ENCODE results near the gene SETD5.

SETD5 gene

GRCh38 chr3:9430733-9431132 lies 33.3 kb downstream of the SETD5 start:
- no peak overlapping the region for H3K4me3 ChIP-seq (ENCODE audit: low read depth in 1 of 2, low read length in 2 of 2)
- peaks cover 61 to 82% of the 10 kb centered on the region in 2 donors for H3K36me3 ChIP-seq (ENCODE audit: control insufficient read depth in 1 of 2, insufficient read depth in 2 of 2, low read length in 2 of 2)
- no peak overlapping the region for H3K9ac ChIP-seq (ENCODE audit: low read depth in 1 of 2, low read length in 2 of 2)
- H3K9me3 ChIP-seq (ENCODE audit: control insufficient read depth in 1 of 2, low read length in 2 of 2), result no peaks in the 10 kb centered on the region
- H3K4me1 ChIP-seq (ENCODE audit: control insufficient read depth in 1 of 2, insufficient read depth in 2 of 2, low read length in 2 of 2), result no peaks in the 10 kb centered on the region
- no peaks in the 10 kb centered on the region for H3K27me3 ChIP-seq (ENCODE audit: control insufficient read depth in 1 of 2, insufficient read depth in 2 of 2, low read length in 2 of 2)
- H3K27ac ChIP-seq (ENCODE audit: low read depth, low read length), result no peak overlapping the region

- no peak overlapping the region for H3K4me3 ChIP-seq (ENCODE audit: low read depth in 1 of 2, low read length in 2 of 2)
- no peaks in the 10 kb centered on the region for H3K4me1 ChIP-seq (ENCODE audit: control insufficient read depth in 1 of 2, insufficient read depth in 2 of 2, low read length in 2 of 2)
- H3K36me3 ChIP-seq (ENCODE audit: control insufficient read depth in 1 of 2, insufficient read depth in 2 of 2, low read length in 2 of 2), result peaks cover 66 to 92% of the 10 kb centered on the region in 2 donors
- H3K27me3 ChIP-seq (ENCODE audit: control insufficient read depth in 1 of 2, insufficient read depth in 2 of 2, low read length in 2 of 2), result no peaks in the 10 kb centered on the region
- H3K9ac ChIP-seq (ENCODE audit: low read depth in 1 of 2, low read length in 2 of 2), result no peak overlapping the region
- H3K27ac ChIP-seq (ENCODE audit: low read depth, low read length), result no peak overlapping the region
- H3K9me3 ChIP-seq (ENCODE audit: control insufficient read depth in 1 of 2, low read length in 2 of 2), result no peaks in the 10 kb centered on the region
Observed at GRCh38 chr3:9433627-9434521, 36.5 kb downstream of the SETD5 start.

GRCh38 chr3:9435316-9435715 lies 37.9 kb downstream of the SETD5 start:
- Histone ChIP-seq H3K9me3 (ENCODE audit: control insufficient read depth in 1 of 2, low read length in 2 of 2) (no peaks in the 10 kb centered on the region), H3K4me1 (ENCODE audit: control insufficient read depth in 1 of 2, insufficient read depth in 2 of 2, low read length in 2 of 2) (no peaks in the 10 kb centered on the region), H3K27ac (ENCODE audit: low read depth, low read length) (no peak overlapping the region), H3K9ac (ENCODE audit: low read depth in 1 of 2, low read length in 2 of 2) (no peak overlapping the region), H3K27me3 (ENCODE audit: control insufficient read depth in 1 of 2, insufficient read depth in 2 of 2, low read length in 2 of 2) (no peaks in the 10 kb centered on the region), H3K36me3 (ENCODE audit: control insufficient read depth in 1 of 2, insufficient read depth in 2 of 2, low read length in 2 of 2) (peaks cover 59 to 92% of the 10 kb centered on the region in 2 donors), H3K4me3 (ENCODE audit: low read depth in 1 of 2, low read length in 2 of 2) (no peak overlapping the region)

DNA sequence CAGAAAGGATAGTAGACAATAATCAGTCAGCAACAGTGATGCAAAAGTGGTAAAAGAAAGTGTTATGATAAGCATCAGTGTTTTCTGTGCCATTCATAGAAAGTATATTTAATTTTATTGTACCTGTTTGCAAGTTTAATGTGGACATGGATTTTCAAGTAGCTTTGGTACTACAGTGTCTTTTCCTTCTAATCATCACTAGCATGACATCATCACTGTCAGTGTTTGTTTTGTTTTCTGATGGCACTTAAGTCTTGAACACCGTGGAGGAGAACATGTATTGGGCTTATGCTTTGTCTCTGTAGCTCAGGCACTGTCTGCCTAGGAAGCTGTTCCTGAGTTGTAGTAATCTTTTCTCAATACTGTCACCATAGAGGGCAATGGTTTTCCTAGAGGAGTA lies 41.9 kb downstream of the SETD5 start:
- no peak overlapping the region for H3K27ac ChIP-seq (ENCODE audit: low read depth, low read length)

GRCh38 chr3:9441501-9442221 lies 44.2 kb downstream of the SETD5 start:
- H3K4me1 ChIP-seq (ENCODE audit: control insufficient read depth in 1 of 2, insufficient read depth in 2 of 2, low read length in 2 of 2), result no peaks in the 10 kb centered on the region
- no peak overlapping the region for H3K9ac ChIP-seq (ENCODE audit: low read depth in 1 of 2, low read length in 2 of 2)
- no peaks in the 10 kb centered on the region for H3K9me3 ChIP-seq (ENCODE audit: control insufficient read depth in 1 of 2, low read length in 2 of 2)
- H3K36me3 ChIP-seq (ENCODE audit: control insufficient read depth in 1 of 2, insufficient read depth in 2 of 2, low read length in 2 of 2), result peaks cover 45 to 91% of the 10 kb centered on the region in 2 donors
- H3K27ac ChIP-seq (ENCODE audit: low read depth, low read length), result no peak overlapping the region
- H3K27me3 ChIP-seq (ENCODE audit: control insufficient read depth in 1 of 2, insufficient read depth in 2 of 2, low read length in 2 of 2), result no peaks in the 10 kb centered on the region
- H3K4me3 ChIP-seq (ENCODE audit: low read depth in 1 of 2, low read length in 2 of 2), result no peak overlapping the region

More for the DNA sequence above, 41.9 kb downstream of the SETD5 start:
- Histone ChIP-seq H3K4me3 (ENCODE audit: low read depth in 1 of 2, low read length in 2 of 2) (no peak overlapping the region), H3K36me3 (ENCODE audit: control insufficient read depth in 1 of 2, insufficient read depth in 2 of 2, low read length in 2 of 2) (peaks cover 59 to 94% of the 10 kb centered on the region in 2 donors), H3K4me1 (ENCODE audit: control insufficient read depth in 1 of 2, insufficient read depth in 2 of 2, low read length in 2 of 2) (no peaks in the 10 kb centered on the region), H3K9ac (ENCODE audit: low read depth in 1 of 2, low read length in 2 of 2) (no peak overlapping the region), H3K9me3 (ENCODE audit: control insufficient read depth in 1 of 2, low read length in 2 of 2) (no peaks in the 10 kb centered on the region), H3K27me3 (ENCODE audit: control insufficient read depth in 1 of 2, insufficient read depth in 2 of 2, low read length in 2 of 2) (no peaks in the 10 kb centered on the region)

- Histone ChIP-seq H3K4me3 (ENCODE audit: low read depth in 1 of 2, low read length in 2 of 2) (no peak overlapping the region), H3K27ac (ENCODE audit: low read depth, low read length) (no peak overlapping the region), H3K9me3 (ENCODE audit: control insufficient read depth in 1 of 2, low read length in 2 of 2) (no peaks in the 10 kb centered on the region), H3K4me1 (ENCODE audit: control insufficient read depth in 1 of 2, insufficient read depth in 2 of 2, low read length in 2 of 2) (peaks cover 5 to 6% of the 10 kb centered on the region in 2 donors), H3K36me3 (ENCODE audit: control insufficient read depth in 1 of 2, insufficient read depth in 2 of 2, low read length in 2 of 2) (peaks cover 63 to 86% of the 10 kb centered on the region in 2 donors), H3K27me3 (ENCODE audit: control insufficient read depth in 1 of 2, insufficient read depth in 2 of 2, low read length in 2 of 2) (no peaks in the 10 kb centered on the region), H3K9ac (ENCODE audit: low read depth in 1 of 2, low read length in 2 of 2) (no peak overlapping the region)
Observed at GRCh38 chr3:9448071-9448470, 50.7 kb downstream of the SETD5 start.

DNA sequence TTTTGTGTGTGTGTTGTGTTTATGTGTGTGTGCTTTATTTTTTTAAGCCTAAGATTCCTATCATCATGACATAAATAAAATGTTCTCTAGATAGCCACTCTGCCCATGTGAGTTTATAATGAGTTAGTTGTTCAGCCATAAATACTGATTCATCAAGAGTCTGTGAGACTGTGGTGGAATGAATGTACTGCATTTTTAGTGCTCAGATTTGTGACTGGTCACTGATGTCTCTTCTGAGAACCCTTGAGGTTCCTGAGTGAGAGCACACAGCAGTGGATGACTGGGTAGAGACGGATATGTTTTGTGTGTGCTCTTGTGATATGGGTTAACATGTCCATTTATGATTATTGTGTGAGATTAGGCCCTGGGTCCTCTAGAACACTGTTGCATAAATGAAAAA lies 51.2 kb downstream of the SETD5 start:
- H3K36me3 ChIP-seq (ENCODE audit: control insufficient read depth in 1 of 2, insufficient read depth in 2 of 2, low read length in 2 of 2), result peaks cover 63 to 83% of the 10 kb centered on the region in 2 donors
- no peak overlapping the region for H3K9ac ChIP-seq (ENCODE audit: low read depth in 1 of 2, low read length in 2 of 2)
- no peaks in the 10 kb centered on the region for H3K9me3 ChIP-seq (ENCODE audit: control insufficient read depth in 1 of 2, low read length in 2 of 2)
- H3K4me3 ChIP-seq (ENCODE audit: low read depth in 1 of 2, low read length in 2 of 2), result no peak overlapping the region
- H3K27ac ChIP-seq (ENCODE audit: low read depth, low read length), result no peak overlapping the region
- H3K27me3 ChIP-seq (ENCODE audit: control insufficient read depth in 1 of 2, insufficient read depth in 2 of 2, low read length in 2 of 2), result no peaks in the 10 kb centered on the region
- H3K4me1 ChIP-seq (ENCODE audit: control insufficient read depth in 1 of 2, insufficient read depth in 2 of 2, low read length in 2 of 2), result peaks cover 5 to 6% of the 10 kb centered on the region in 2 donors

DNA sequence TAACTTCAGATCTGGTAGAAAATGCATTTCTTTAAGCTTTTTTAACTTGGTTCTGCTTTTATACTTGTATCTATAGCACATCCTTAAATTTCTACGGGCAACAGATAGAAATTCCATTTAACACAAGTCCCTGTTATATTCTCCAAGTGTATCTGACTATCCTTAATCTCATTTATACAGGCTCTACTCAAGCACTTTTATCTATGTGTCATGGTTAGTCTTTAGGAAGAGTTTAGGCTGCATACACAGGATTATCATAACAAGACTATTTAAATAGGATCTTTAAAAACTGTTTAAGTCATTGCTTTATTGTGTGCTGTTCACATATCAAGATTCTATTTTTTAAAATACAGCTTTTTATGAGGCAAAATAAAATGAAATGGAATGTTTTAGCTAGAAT lies 52.7 kb downstream of the SETD5 start:
- Histone ChIP-seq H3K27me3 (ENCODE audit: control insufficient read depth in 1 of 2, insufficient read depth in 2 of 2, low read length in 2 of 2) (no peaks in the 10 kb centered on the region), H3K4me1 (ENCODE audit: control insufficient read depth in 1 of 2, insufficient read depth in 2 of 2, low read length in 2 of 2) (peaks cover 5 to 6% of the 10 kb centered on the region in 2 donors), H3K27ac (ENCODE audit: low read depth, low read length) (no peak overlapping the region), H3K36me3 (ENCODE audit: control insufficient read depth in 1 of 2, insufficient read depth in 2 of 2, low read length in 2 of 2) (peaks cover 61 to 75% of the 10 kb centered on the region in 2 donors), H3K9ac (ENCODE audit: low read depth in 1 of 2, low read length in 2 of 2) (no peak overlapping the region), H3K4me3 (ENCODE audit: low read depth in 1 of 2, low read length in 2 of 2) (no peak overlapping the region), H3K9me3 (ENCODE audit: control insufficient read depth in 1 of 2, low read length in 2 of 2) (no peaks in the 10 kb centered on the region)

- no peak overlapping the region for H3K27ac ChIP-seq (ENCODE audit: low read depth, low read length)
- H3K4me3 ChIP-seq (ENCODE audit: low read depth in 1 of 2, low read length in 2 of 2), result no peak overlapping the region
- no peak overlapping the region for H3K9ac ChIP-seq (ENCODE audit: low read depth in 1 of 2, low read length in 2 of 2)
- peaks cover 5 to 6% of the 10 kb centered on the region in 2 donors for H3K4me1 ChIP-seq (ENCODE audit: control insufficient read depth in 1 of 2, insufficient read depth in 2 of 2, low read length in 2 of 2)
- no peaks in the 10 kb centered on the region for H3K27me3 ChIP-seq (ENCODE audit: control insufficient read depth in 1 of 2, insufficient read depth in 2 of 2, low read length in 2 of 2)
- no peaks in the 10 kb centered on the region for H3K9me3 ChIP-seq (ENCODE audit: control insufficient read depth in 1 of 2, low read length in 2 of 2)
- peaks cover 61 to 75% of the 10 kb centered on the region in 2 donors for H3K36me3 ChIP-seq (ENCODE audit: control insufficient read depth in 1 of 2, insufficient read depth in 2 of 2, low read length in 2 of 2)
Observed at GRCh38 chr3:9450991-9451390, 53.6 kb downstream of the SETD5 start.

DNA sequence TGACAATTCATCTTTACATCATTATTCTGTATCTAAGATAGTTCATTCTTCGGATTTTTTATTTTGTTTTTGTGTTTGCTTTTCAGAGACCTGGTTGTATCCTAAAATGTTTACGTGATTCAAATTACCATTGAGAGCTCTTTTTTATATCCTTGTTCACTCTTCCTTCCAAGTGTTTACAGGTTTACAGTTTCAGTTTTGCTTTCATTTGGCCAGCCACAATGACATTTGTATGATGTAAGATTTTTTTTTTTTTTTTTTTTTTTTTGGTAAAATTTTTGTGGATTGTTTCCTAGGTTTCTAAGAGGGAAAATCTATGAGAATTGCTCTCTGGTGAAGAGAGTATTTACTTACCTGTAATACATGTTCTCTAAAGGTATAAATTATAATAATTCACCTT lies 55.0 kb downstream of the SETD5 start:
- H3K36me3 ChIP-seq (ENCODE audit: control insufficient read depth in 1 of 2, insufficient read depth in 2 of 2, low read length in 2 of 2), result peaks cover 56 to 65% of the 10 kb centered on the region in 2 donors
- no peaks in the 10 kb centered on the region for H3K27me3 ChIP-seq (ENCODE audit: control insufficient read depth in 1 of 2, insufficient read depth in 2 of 2, low read length in 2 of 2)
- H3K4me3 ChIP-seq (ENCODE audit: low read depth in 1 of 2, low read length in 2 of 2), result no peak overlapping the region
- H3K9me3 ChIP-seq (ENCODE audit: control insufficient read depth in 1 of 2, low read length in 2 of 2), result no peaks in the 10 kb centered on the region
- H3K4me1 ChIP-seq (ENCODE audit: control insufficient read depth in 1 of 2, insufficient read depth in 2 of 2, low read length in 2 of 2), result peaks cover 5 to 6% of the 10 kb centered on the region in 2 donors
- no peak overlapping the region for H3K27ac ChIP-seq (ENCODE audit: low read depth, low read length)
- H3K9ac ChIP-seq (ENCODE audit: low read depth in 1 of 2, low read length in 2 of 2), result no peak overlapping the region

Data from duodenal mucosa (tissue), 2 donors.